B cell (primary cell): Measurements from ENCODE around the gene SHMT2. TPM values are rescaled to one million over a fixed set of nuclear protein-coding genes. Genes with fewer than 3 reads are reported as not detected.

Experiments
- ATAC-seq: fragments of 200-7000 bp; cut with Tn5 transposase; one replicate; pipeline ENCODE4 v1.10.0; 2021; ENCODE audit warnings: low read depth, mild to moderate bottlenecking, moderate number of reproducible peaks, moderate library complexity
- CTCF ChIA-PET: fragments of 350-600 bp; sonication (Branson Sonifier 250); formaldehyde crosslinking; loops from one replicate; lab custom pipeline; 2021; ENCODE audit warnings: antibody characterized with exemption, inconsistent platforms; lab: Charles Lee
- POLR2A ChIA-PET: fragments of 350-600 bp; sonication (Branson Sonifier 250); formaldehyde crosslinking; loops from one replicate; lab custom pipeline; 2021; ENCODE audit warnings: antibody characterized with exemption; lab: Charles Lee
- DNase-seq: peaks from one replicate; pipeline ENCODE4 v3.0.0; 2013
- H2AFZ ChIP-seq: 2 replicates; pipeline ENCODE4 v1.6.1; 2012; ENCODE audit warnings: mild to moderate bottlenecking, low read depth, low read length; ENCODE audit not compliant: insufficient read depth, poor library complexity, severe bottlenecking
- H3K27ac ChIP-seq, 2 donors: 1 replicate in 1 of 2; 2 replicates in 1 of 2; pipeline ENCODE4 v1.5.1; 2012 to 2013; ENCODE audit warnings: low read length in 2 of 2, mild to moderate bottlenecking in 2 of 2, moderate library complexity in 1 of 2
- H3K27me3 ChIP-seq, 4 experiments: fragments of 200-600 bp in 1 of 4; sonication (generic) in 1 of 4; replicated peaks in 1 of 4; 1 replicate in 2 of 4; 2 replicates in 2 of 4; pipeline versions ENCODE4 v1.6.1 to v1.7.0; 2013 to 2016; ENCODE audit warnings: low read length in 3 of 4, mild to moderate bottlenecking in 2 of 4, mixed read lengths in 1 of 4, moderate library complexity in 1 of 4; ENCODE audit not compliant: insufficient read depth in 4 of 4, control insufficient read depth in 3 of 4; ENCODE audit errors: control extremely low read depth in 1 of 4
- H3K36me3 ChIP-seq, 2 experiments: replicated peaks in 1 of 2; 1 replicate in 1 of 2; 2 replicates in 1 of 2; pipeline versions ENCODE4 v1.6.1 to v1.7.1; 2013; ENCODE audit warnings: low read length in 1 of 2; ENCODE audit not compliant: insufficient read depth in 2 of 2, control insufficient read depth in 1 of 2; ENCODE audit errors: control extremely low read depth in 1 of 2, extremely low read depth in 1 of 2
- H3K4me1 ChIP-seq, 2 donors: fragments of 200-600 bp in 1 of 2; sonication (generic) in 1 of 2; 1 replicate in 1 of 2; 2 replicates in 1 of 2; pipeline versions ENCODE4 v1.5.1 to v1.6.1; 2013 to 2017; ENCODE audit warnings: low read length in 2 of 2; ENCODE audit not compliant: control insufficient read depth in 2 of 2, insufficient read depth in 2 of 2
- H3K4me2 ChIP-seq: replicated peaks from 2 replicates; pipeline ENCODE3; 2012; ENCODE audit warnings: mild to moderate bottlenecking, low read depth, low read length; ENCODE audit not compliant: poor library complexity, severe bottlenecking
- H3K4me3 ChIP-seq, 5 experiments: fragments of 200-600 bp in 1 of 5; sonication (generic) in 1 of 5; 1 replicate in 3 of 5; 2 replicates in 2 of 5; pipeline versions ENCODE4 v1.5.1 to v1.7.0; 2011 to 2016; ENCODE audit warnings: low read length in 4 of 5, mild to moderate bottlenecking in 4 of 5, low read depth in 2 of 5, control low read depth in 1 of 5, moderate library complexity in 1 of 5; ENCODE audit not compliant: insufficient read depth in 1 of 5; ENCODE audit errors: control extremely low read depth in 1 of 5, extremely low read depth in 1 of 5
- H3K79me2 ChIP-seq: fragments of 200-600 bp; sonication (generic); one replicate; pipeline ENCODE4 v1.6.0; 2016; ENCODE audit warnings: low read length; ENCODE audit not compliant: control insufficient read depth, insufficient read depth
- H3K9ac ChIP-seq: fragments of 200-600 bp; sonication (generic); 2 replicates; pipeline ENCODE4 v1.6.1; 2017; ENCODE audit warnings: mild to moderate bottlenecking, low read length, moderate library complexity
- H3K9me3 ChIP-seq, 3 donors: one replicate each; pipeline versions ENCODE4 v1.6.1 to v1.7.1; 2013; ENCODE audit warnings: low read length in 2 of 3; ENCODE audit not compliant: control insufficient read depth in 2 of 3, insufficient read depth in 1 of 3; ENCODE audit errors: control extremely low read depth in 1 of 3
- H4K20me1 ChIP-seq: 2 replicates; pipeline ENCODE4 v1.6.0; 2012; ENCODE audit warnings: mild to moderate bottlenecking, low read length; ENCODE audit not compliant: insufficient read depth, control insufficient read depth, poor library complexity, severe bottlenecking
- H3K27ac Mint-ChIP-seq: one replicate; pipeline ENCODE4 v1.8.0; 2021; ENCODE audit warnings: mixed read lengths
- H3K27me3 Mint-ChIP-seq: one replicate; pipeline ENCODE4 v1.8.0; 2021; ENCODE audit warnings: mixed read lengths
- H3K4me1 Mint-ChIP-seq: one replicate; pipeline ENCODE4 v1.8.0; 2021; ENCODE audit warnings: mixed read lengths
- H3K4me3 Mint-ChIP-seq: one replicate; pipeline ENCODE4 v1.8.0; 2021; ENCODE audit warnings: mixed read lengths
- H3K9me3 Mint-ChIP-seq: one replicate; pipeline ENCODE4 v1.8.0; 2022; ENCODE audit warnings: mixed read lengths; ENCODE audit not compliant: insufficient read depth
- CTCF ChIP-seq: fragments of 200-600 bp; IDR thresholded peaks from one replicate; pipeline ENCODE4 v1.8.0; 2022; ENCODE audit warnings: antibody characterized with exemption, mild to moderate bottlenecking
- EZH2 ChIP-seq: IDR thresholded peaks from 2 replicates; pipeline ENCODE4 v1.6.1; 2012; ENCODE audit warnings: borderline replicate concordance, low read depth, mild to moderate bottlenecking, moderate library complexity, low read length; ENCODE audit not compliant: insufficient read depth, poor library complexity, severe bottlenecking
- WGBS: methylation state at CpG from one replicate; pipeline ENCODE4 v1.1.5; 2013; ENCODE audit warnings: missing lambda C conversion rate; ENCODE audit not compliant: insufficient coverage; 5-methylcytosine and 5-hydroxymethylcytosine counted together
- intact Hi-C: fragments of 100-400 bp; cut with micrococcal nuclease; formaldehyde crosslinking; loops from one replicate; pipeline ENCODE4 v1.10.0; 2022
- polyA plus RNA-seq: library from polyadenylated mRNA; depleted of rRNA; stranded (reverse); fragments of >200 nt; gene quantifications from 2 replicates; pipeline ENCODE4 v1.2.3, GENCODE V29; 2012
- total RNA-seq, 2 donors: library from RNA; stranded (reverse); fragments of 120-200 nt in 1 of 2; gene quantifications; 1 replicate in 1 of 2; 2 replicates in 1 of 2; pipeline versions ENCODE4 v1.2.3 to v1.2.4, GENCODE V29; 2013 to 2022

The SHMT2 gene
- total and polyA plus RNA-seq, 2 donors (not counting 1 experiment from before 2014, with no cell fraction given), result 166 to 236 TPM

GRCh38 chr12:57229046-57229633, 371 bp upstream of the SHMT2 start:
- Histone ChIP-seq H3K9me3 (peaks cover 0 to 19% (median 0%) of the 10 kb centered on the region in 3 donors), H3K4me1 (peaks cover 63 to 78% of the 10 kb centered on the region in 2 donors), H3K36me3 (peaks cover 0 to 34% of the 10 kb centered on the region in 2 experiments), H3K4me2 (peak overlapping the region; percentile 86), H3K4me3 (peak overlapping the region; percentile 73 to 94 (median 89)), H4K20me1 (peaks cover 15% of the 10 kb centered on the region), H3K27me3 (peaks cover 0 to 33% (median 13%) of the 10 kb centered on the region in 4 experiments), H2AFZ (peak overlapping the region; percentile 64), H3K79me2 (peaks cover 36% of the 10 kb centered on the region), H3K27ac (peak overlapping the region; percentile 20 to 80), H3K9ac (peak overlapping the region; percentile 82)
- POLR2A ChIA-PET, result interaction anchor here (0.9 to 5.2 kb wide), 5 partner anchors 10 to 105 kb away, joined by 3 to 28 read pairs (median 8); partner anchors contain the start of gene NXPH4
- no peak for TF ChIP-seq CTCF
- TF ChIP-seq EZH2, result no peak
- ATAC-seq, result no peak
- intact Hi-C loops, result loop anchor here (1.0 to 5.0 kb wide), 3 partner anchors 10 to 152 kb away; partner anchors contain the start of genes NEMP1 and NXPH4
- H3K9me3 Mint-ChIP-seq, result no peaks in the 10 kb centered on the region
- CTCF ChIA-PET, result interaction anchor here (0.6 to 31.1 kb wide), 6 partner anchors 10 to 850 kb away, joined by 3 to 838 read pairs (median 6); partner anchors contain the start of genes NXPH4 and OS9
- WGBS, result 0% methylated on average over 3 of the region's 9 CpGs
- DNase-seq, result no peak
- H3K4me3 Mint-ChIP-seq, result peak overlapping the region; percentile 99
- peaks cover 10% of the 10 kb centered on the region for H3K27me3 Mint-ChIP-seq
- peaks cover 80% of the 10 kb centered on the region for H3K4me1 Mint-ChIP-seq
- peak overlapping the region; percentile 97 for H3K27ac Mint-ChIP-seq
